ENCODE results near the gene RAB11A. TPM values are rescaled to one million over a fixed set of nuclear protein-coding genes. Genes with fewer than 3 reads are reported as not detected.

Gene RAB11A
- total RNA-seq, 2 experiments from 2014 or later, result 192 to 193 TPM

DNA sequence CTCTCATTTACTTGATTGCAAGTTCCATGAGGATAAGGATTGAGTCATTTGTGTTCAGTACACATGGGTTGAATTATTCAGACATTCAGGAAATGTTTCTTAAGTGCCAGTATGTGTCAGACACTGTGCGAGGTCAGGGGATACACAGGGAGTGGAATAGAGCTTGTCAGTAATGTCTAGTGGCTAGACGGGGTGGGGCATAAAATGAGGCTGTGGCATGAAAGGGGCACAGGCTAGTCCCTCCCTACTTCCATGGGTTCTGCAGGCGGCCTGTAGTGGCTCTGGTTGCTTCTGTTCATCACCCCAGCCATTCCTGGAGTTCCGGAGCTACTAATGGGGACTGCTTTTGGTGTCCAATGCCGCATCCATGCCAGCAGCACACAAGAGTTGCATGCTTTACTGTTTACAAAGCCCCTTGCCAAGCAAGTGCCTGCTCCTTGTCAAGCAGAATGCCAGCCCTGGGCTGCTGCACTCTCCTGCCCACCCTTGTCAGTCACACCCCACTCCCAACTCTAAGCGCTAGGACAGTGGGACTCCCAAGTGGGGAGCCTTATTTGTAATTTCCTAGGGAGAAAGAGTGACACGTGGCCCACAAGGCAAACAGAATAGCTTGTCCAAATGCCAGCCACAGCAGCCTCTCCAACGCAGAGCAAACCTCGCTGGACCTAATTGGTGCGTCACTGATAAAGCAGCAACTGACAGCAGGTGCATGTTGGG, 70.8 kb downstream of the RAB11A start:
- no peak for DNase-seq
- no peaks in the 10 kb centered on the region for H3K36me3 Mint-ChIP-seq (ENCODE audit: low read depth)
- H3K27ac Mint-ChIP-seq, result no peak overlapping the region
- H3K4me1 Mint-ChIP-seq, result peaks cover 20% of the 10 kb centered on the region
- H3K27me3 Mint-ChIP-seq, result peaks cover 7% of the 10 kb centered on the region
- H3K4me3 Mint-ChIP-seq, result no peak overlapping the region
- ChIA-PET POLR2A (interaction anchor here (0.7 kb wide), 1 partner anchor 635 kb away, joined by 3 read pairs; no protein-coding TSS in a partner anchor), CTCF (no interaction called here)
- no peaks in the 10 kb centered on the region for H3K9me3 Mint-ChIP-seq

DNA sequence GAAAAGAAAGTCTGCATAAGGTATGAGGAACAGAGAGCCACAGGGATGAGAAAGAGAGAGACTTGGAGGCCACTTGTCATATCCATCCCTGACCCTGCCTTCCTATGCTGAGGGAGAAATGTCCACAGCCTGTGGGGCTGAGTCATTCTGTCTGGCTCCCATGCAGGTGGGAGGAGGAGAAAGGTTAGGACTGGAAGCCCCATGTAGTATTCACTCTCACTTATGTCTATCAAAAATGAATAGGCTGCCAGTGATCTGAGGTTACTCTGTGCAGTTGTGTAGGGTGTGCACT, 71.3 kb downstream of the RAB11A start:
- POLR2A ChIA-PET, result no interaction called here
- DNase-seq, result no peak
- no peak overlapping the region for H3K27ac Mint-ChIP-seq
- CTCF ChIA-PET, result no interaction called here
- peaks cover 20% of the 10 kb centered on the region for H3K4me1 Mint-ChIP-seq
- H3K9me3 Mint-ChIP-seq, result no peaks in the 10 kb centered on the region
- no peaks in the 10 kb centered on the region for H3K36me3 Mint-ChIP-seq (ENCODE audit: low read depth)
- H3K27me3 Mint-ChIP-seq, result peaks cover 7% of the 10 kb centered on the region
- H3K4me3 Mint-ChIP-seq, result no peak overlapping the region

Other genes starting within 250 kb of the RAB11A start
- gene SLC24A1, start 247.6 kb upstream of the RAB11A start, total RNA-seq, result 1 to 10 TPM; 5.8 to 9.3 TPM
- gene DENND4A, start 77.2 kb upstream of the RAB11A start, total RNA-seq, result 10 to 100 TPM; 40.4 to 41.1 TPM

Measured in activated CD4-positive, alpha-beta memory T cell treated with anti-CD3 and anti-CD28 coated beads, Interleukin-2, amount 10 ng/mL, durations not matched to agents 7 days and 5 days (primary cell).